ENCODE data around the gene CMTR2. TPM values are rescaled to one million over a fixed set of nuclear protein-coding genes. Genes with fewer than 3 reads are reported as not detected.
"Not testable (repeated sequence)": the region's sequence is repeated elsewhere in the genome, so short reads cannot be mapped to it uniquely, and the experiment has no call there.

CMTR2 gene
- 15.6 TPM for polyA plus RNA-seq (2013, experiment 1 of 2; ENCODE audit: insufficient read length)
- polyA plus RNA-seq (2013, experiment 2 of 2; ENCODE audit: insufficient read length) = 18.4 TPM

GRCh38 chr16:71288890-71289731 is at the start of gene CMTR2:
CMTR2 (minus strand) TSS chr16:71289402; CDS start chr16:71285920, 3,482 bp downstream.
- peak; percentile 97 for DNase-seq

GRCh38 chr16:71338632-71339031 is 49.4 kb upstream of the CMTR2 start:
- DNase-seq = no peak

GRCh38 chr16:71338193-71338592 is 49.0 kb upstream of the CMTR2 start:
- DNase-seq = no peak

GRCh38 chr16:71337631-71338030 is 48.4 kb upstream of the CMTR2 start:
- DNase-seq = no peak

- DNase-seq = no peak
Observed at GRCh38 chr16:71328151-71328550, 38.9 kb upstream of the CMTR2 start.

- DNase-seq = no peak
Observed at GRCh38 chr16:71327720-71328119, 38.5 kb upstream of the CMTR2 start.

GRCh38 chr16:71319999-71320398 is 30.8 kb upstream of the CMTR2 start:
- DNase-seq = no peak

GRCh38 chr16:71315269-71315668 is 26.1 kb upstream of the CMTR2 start:
- DNase-seq = no peak

GRCh38 chr16:71313591-71313990 is 24.4 kb upstream of the CMTR2 start:
- not testable (repeated sequence) for DNase-seq

- peak; percentile 15 for DNase-seq
Observed at GRCh38 chr16:71311553-71312158, 22.5 kb upstream of the CMTR2 start.

- no peak for DNase-seq
Observed at GRCh38 chr16:71303938-71304337, 14.7 kb upstream of the CMTR2 start.

- DNase-seq = no peak
Observed at GRCh38 chr16:71297341-71297634, 8.1 kb upstream of the CMTR2 start.

GRCh38 chr16:71296584-71297340 is 7.6 kb upstream of the CMTR2 start:
- no peak for DNase-seq

- DNase-seq = no peak
Observed at GRCh38 chr16:71295950-71296349, 6.7 kb upstream of the CMTR2 start.

GRCh38 chr16:71293919-71294318 is 4.7 kb upstream of the CMTR2 start:
- DNase-seq = peak; percentile 23

GRCh38 chr16:71292095-71292494 is 2.9 kb upstream of the CMTR2 start:
- DNase-seq = not testable (repeated sequence)

- no peak for DNase-seq
Observed at GRCh38 chr16:71289732-71290062, 495 bp upstream of the CMTR2 start.

- DNase-seq = no peak
Observed at GRCh38 chr16:71288570-71288889, 672 bp downstream of the CMTR2 start.

GRCh38 chr16:71287911-71288310 is 1.3 kb downstream of the CMTR2 start:
- no peak for DNase-seq

- DNase-seq = no peak
Observed at GRCh38 chr16:71287454-71287853, 1.7 kb downstream of the CMTR2 start.

GRCh38 chr16:71283612-71284011 is 5.6 kb downstream of the CMTR2 start:
- DNase-seq = no peak

GRCh38 chr16:71282943-71283342 is 6.3 kb downstream of the CMTR2 start:
- no peak for DNase-seq

- no peak for DNase-seq
Observed at GRCh38 chr16:71276589-71277334, 12.4 kb downstream of the CMTR2 start.
